ENCODE measurements around the gene MREG.

- TF ChIP-seq CTCF (conservative IDR thresholded peaks at IDR 0.05; ENCODE audit: low read length), result no peak
- no peak for TF ChIP-seq EZH2phosphoT487 (IDR thresholded peaks at IDR 0.05; ENCODE audit: borderline replicate concordance)
Measured at GRCh38 chr2:216012830-216013079, 596 bp downstream of the MREG start.
